K562 (cell line): ENCODE measurements around the gene VDAC1. TPM values are rescaled to one million over a fixed set of nuclear protein-coding genes. Genes with fewer than 3 reads are reported as not detected.
A peak's percentile ranks its signal among the peaks of the same experiment; 100 is the strongest.

Source experiments
- ARID3A ChIP-seq: IDR thresholded peaks from 2 replicates; pipeline ENCODE4 v1.6.1; 2012; ENCODE audit warnings: low read depth, low read length, improper control_type of control experiment, borderline replicate concordance
- BCLAF1 ChIP-seq, 2 experiments: fragments of 450-650 bp in 1 of 2; IDR thresholded peaks; 2 replicates each; pipeline ENCODE4 v1.6.1; 2011 to 2017; ENCODE audit warnings: low read depth in 2 of 2, antibody characterized with exemption in 1 of 2, borderline replicate concordance in 1 of 2, low read length in 1 of 2, mild to moderate bottlenecking in 1 of 2, mixed read lengths in 1 of 2; ENCODE audit not compliant: control insufficient read depth in 1 of 2
- COPS2 ChIP-seq: fragments of 450-650 bp; conservative IDR thresholded peaks from 2 replicates; pipeline ENCODE4 v1.6.1; 2016; ENCODE audit warnings: mild to moderate bottlenecking, moderate library complexity
- HMBOX1 ChIP-seq: sonication (generic); IDR thresholded peaks from 2 replicates; pipeline ENCODE4 v1.6.1; 2016
- IRF9 ChIP-seq: fragments of 450-650 bp; IDR thresholded peaks from 2 replicates; pipeline ENCODE4 v1.6.1; 2016; ENCODE audit warnings: missing biosample characterization, missing genetic modification characterization
- MAFG ChIP-seq: fragments of 450-650 bp; conservative IDR thresholded peaks from 2 replicates; pipeline ENCODE4 v1.6.1; 2016; ENCODE audit warnings: missing genetic modification characterization, missing compliant biosample characterization
- POLR3A ChIP-seq: IDR thresholded peaks from 2 replicates; pipeline ENCODE4 v1.6.1; 2011; ENCODE audit warnings: borderline replicate concordance, mild to moderate bottlenecking, moderate library complexity; ENCODE audit not compliant: insufficient read length, insufficient read depth; ENCODE audit errors: extremely low read depth
- PRDM10 ChIP-seq: fragments of 450-650 bp; IDR thresholded peaks from 2 replicates; pipeline ENCODE4 v1.6.1; 2018; ENCODE audit not compliant: partially characterized antibody
- PREB ChIP-seq: sonication (generic); formaldehyde crosslinking; IDR thresholded peaks from 2 replicates; pipeline ENCODE4 v1.8.1; 2023; ENCODE audit warnings: mild to moderate bottlenecking, missing genetic modification reagents
- RNF2 ChIP-seq: sonication (generic); IDR thresholded peaks from 2 replicates; pipeline ENCODE4 v1.6.1; 2016
- SIX5 ChIP-seq, 2 experiments: IDR thresholded peaks; 2 replicates each; pipeline ENCODE4 v1.6.1; 2011; ENCODE audit warnings: low read length in 2 of 2, borderline replicate concordance in 1 of 2, low read depth in 1 of 2, mild to moderate bottlenecking in 1 of 2, moderate library complexity in 1 of 2; ENCODE audit not compliant: insufficient read depth in 1 of 2
- ZBTB33 ChIP-seq: sonication (generic); formaldehyde crosslinking; IDR thresholded peaks from 2 replicates; pipeline ENCODE4 v1.8.1; 2023; ENCODE audit warnings: mild to moderate bottlenecking, missing genetic modification reagents
- ZNF444 ChIP-seq: fragments of 250-450 bp; sonication (Bioruptor Pico); IDR thresholded peaks from 2 replicates; pipeline ENCODE4 v1.4.0; 2020; ENCODE audit warnings: mild to moderate bottlenecking, moderate library complexity
- polyA plus RNA-seq, 8 experiments: library from polyadenylated mRNA; depleted of rRNA in 4 of 8; stranded (reverse) in 5 of 8; unstranded in 3 of 8; fragments of >200 nt; fragmentation: Nextera tagmentation in 2 of 8; fragmentation: Illumina TruSeq in 1 of 8; extraction: Ambion mirVana in 2 of 8; extraction: Trizol in 1 of 8; gene quantifications; 2 replicates each; pipeline versions ENCODE4 v1.2.1 to v1.2.3, GENCODE V29; 2011 to 2014; ENCODE audit warnings: inconsistent platforms in 1 of 8, missing spikeins in 1 of 8
- total RNA-seq, 7 experiments: library from RNA; depleted of rRNA in 6 of 7; stranded (reverse); fragments of >200 nt in 6 of 7; fragmentation: Illumina TruSeq in 2 of 7; extraction: Trizol in 2 of 7; gene quantifications; 2 replicates each; pipeline versions ENCODE4 v1.2.1 to v1.2.3, GENCODE V29; 2011 to 2021; ENCODE audit warnings: low replicate concordance in 1 of 7

The VDAC1 gene
- total and polyA plus RNA-seq, 9 of the 15 experiments (the other 6 are each of a cell fraction or from before 2014, with no cell fraction given): 168 to 366 (median 293) TPM

GRCh38 chr5:133995341-133995740 lies 9.4 kb downstream of the VDAC1 start (continued):
- TF ChIP-seq ZNF444 (CRISPR knock-in tag): no peak
- TF ChIP-seq POLR3A: no peak
- no peak for TF ChIP-seq SIX5 (IDR thresholded peaks at IDR 0.05; ENCODE audit: borderline replicate concordance in 1 of 2, insufficient read depth in 1 of 2, low read depth in 1 of 2, low read length in 2 of 2)
- TF ChIP-seq PREB: no peak
- TF ChIP-seq IRF9: no peak
- TF ChIP-seq HMBOX1: no peak
- peak; percentile 88 for TF ChIP-seq PRDM10
- TF ChIP-seq BCLAF1 (IDR thresholded peaks at IDR 0.05; ENCODE audit: borderline replicate concordance in 1 of 2, control insufficient read depth in 1 of 2, low read depth in 2 of 2, low read length in 1 of 2): no peak
- TF ChIP-seq COPS2: no peak
- TF ChIP-seq ARID3A: no peak
- no peak for TF ChIP-seq MAFG (tag)
- TF ChIP-seq RNF2: no peak
- no peak for TF ChIP-seq ZBTB33 (CRISPR knock-in tag)
